OCI-LY7 (cell line): ENCODE measurements around the gene GHITM. TPM values are rescaled to one million over a fixed set of nuclear protein-coding genes. Genes with fewer than 3 reads are reported as not detected.

Source experiments
- BruUV-seq: library from RNA; stranded (reverse); fragments of 400-500 nt; replicated peaks from 2 replicates; lab custom pipeline; 2021; lab: Mats Ljungman, UMichigan
- CTCF ChIA-PET: fragments of 300-600 bp; sonication (Branson Sonifier 250); formaldehyde crosslinking; loops from one replicate; lab custom pipeline; 2022; ENCODE audit warnings: antibody characterized with exemption; ENCODE audit not compliant: unreplicated experiment; lab: Charles Lee
- POLR2A ChIA-PET: fragments of 300-600 bp; sonication (Branson Sonifier 250); formaldehyde crosslinking; loops from one replicate; lab custom pipeline; 2022; ENCODE audit warnings: antibody characterized with exemption; lab: Charles Lee
- DNase-seq: peaks from one replicate; pipeline ENCODE4 v3.0.0-alpha.2; 2015; ENCODE audit warnings: low spot score
- H2AFZ ChIP-seq: fragments of 200-600 bp; sonication (generic), shearing (Covaris generic); 2 replicates; pipeline ENCODE4 v1.6.1; 2014; ENCODE audit warnings: mild to moderate bottlenecking, antibody characterized with exemption, low read length, moderate library complexity
- H3K27ac ChIP-seq: fragments of 200-600 bp; sonication (generic); 2 replicates; pipeline ENCODE4 v1.5.1; 2014; ENCODE audit warnings: mixed run types, low read depth, mild to moderate bottlenecking, moderate library complexity, low read length, inconsistent platforms; ENCODE audit not compliant: poor library complexity, severe bottlenecking
- H3K36me3 ChIP-seq: fragments of 200-600 bp; sonication (generic); 2 replicates; pipeline ENCODE4 v1.6.1; 2014; ENCODE audit warnings: mild to moderate bottlenecking, antibody characterized with exemption, low read length, moderate library complexity, mixed read lengths; ENCODE audit not compliant: insufficient read depth
- H3K4me1 ChIP-seq: fragments of 200-600 bp; sonication (generic); 2 replicates; pipeline ENCODE4 v1.5.1; 2014; ENCODE audit warnings: mild to moderate bottlenecking, low read length; ENCODE audit not compliant: insufficient read depth, poor library complexity, severe bottlenecking
- H3K4me2 ChIP-seq: fragments of 200-600 bp; sonication (generic); 2 replicates; pipeline ENCODE4 v1.6.1; 2014; ENCODE audit warnings: mild to moderate bottlenecking, low read length
- H3K4me3 ChIP-seq: fragments of 200-600 bp; sonication (generic); 2 replicates; pipeline ENCODE4 v1.5.1; 2014; ENCODE audit warnings: mild to moderate bottlenecking, low read depth, low read length; ENCODE audit not compliant: poor library complexity, severe bottlenecking
- H3K79me2 ChIP-seq: fragments of 200-600 bp; sonication (generic); 2 replicates; pipeline ENCODE4 v1.6.1; 2016; ENCODE audit warnings: low read depth, mild to moderate bottlenecking, low read length, moderate library complexity, mixed read lengths; ENCODE audit not compliant: insufficient read depth
- H3K9me2 ChIP-seq: fragments of 200-600 bp; sonication (generic); 2 replicates; pipeline ENCODE4 v1.6.1; 2016; ENCODE audit warnings: mild to moderate bottlenecking, low read length, mixed read lengths; ENCODE audit not compliant: insufficient read depth
- H3K9me3 ChIP-seq: fragments of 200-600 bp; sonication (generic); 2 replicates; pipeline ENCODE4 v1.6.1; 2014; ENCODE audit warnings: mild to moderate bottlenecking, mixed run types, low read length, mixed read lengths
- H4K20me1 ChIP-seq: fragments of 200-600 bp; sonication (generic); 2 replicates; pipeline ENCODE4 v1.6.1; 2014; ENCODE audit warnings: mild to moderate bottlenecking, antibody characterized with exemption, low read length, moderate library complexity, mixed read lengths; ENCODE audit not compliant: insufficient read depth
- EZH2phosphoT487 ChIP-seq: fragments of 200-600 bp; sonication (generic); IDR thresholded peaks from 2 replicates; pipeline ENCODE4 v1.6.1; 2018; ENCODE audit warnings: low read depth, borderline replicate concordance, mild to moderate bottlenecking, mixed run types, antibody characterized with exemption, low read length, moderate library complexity, mixed read lengths
- intact Hi-C: fragments of 100-400 bp; cut with micrococcal nuclease; formaldehyde crosslinking; loops from one replicate; pipeline ENCODE4 v1.10.0; 2022; ENCODE audit not compliant: unreplicated experiment
- total RNA-seq, 2 experiments: library from RNA; depleted of rRNA in 1 of 2; stranded (reverse); fragments of >200 nt in 1 of 2; shearing (Covaris generic) in 1 of 2; gene quantifications; 2 replicates each; pipeline ENCODE4 v1.2.3, GENCODE V29; 2014 to 2022
- TF ChIP-seq, protein P1 (sequence below): fragments of 200-600 bp; sonication (generic); conservative IDR thresholded peaks from 2 replicates; pipeline ENCODE4 v1.5.1; 2014; ENCODE audit warnings: mild to moderate bottlenecking, antibody characterized with exemption, low read length, moderate library complexity, mixed read lengths

Gene GHITM
- total RNA-seq, 2 experiments from 2014 or later = 103 to 132 TPM

DNA sequence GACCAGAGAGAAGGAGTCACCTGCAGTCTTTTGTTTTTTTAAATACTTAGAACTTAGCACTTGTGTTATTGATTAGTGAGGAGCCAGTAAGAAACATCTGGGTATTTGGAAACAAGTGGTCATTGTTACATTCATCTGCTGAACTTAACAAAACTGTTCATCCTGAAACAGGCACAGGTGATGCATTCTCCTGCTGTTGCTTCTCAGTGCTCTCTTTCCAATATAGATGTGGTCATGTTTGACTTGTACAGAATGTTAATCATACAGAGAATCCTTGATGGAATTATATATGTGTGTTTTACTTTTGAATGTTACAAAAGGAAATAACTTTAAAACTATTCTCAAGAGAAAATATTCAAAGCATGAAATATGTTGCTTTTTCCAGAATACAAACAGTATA, 13.5 kb downstream of the GHITM start:
- intact Hi-C loops = no loop called here
- H3K9me3 ChIP-seq = no peaks in the 10 kb centered on the region
- no peak overlapping the region for H2AFZ ChIP-seq
- no peaks in the 10 kb centered on the region for H3K4me1 ChIP-seq
- no peaks in the 10 kb centered on the region for H4K20me1 ChIP-seq
- no peak for TF ChIP-seq EZH2phosphoT487
- TF ChIP-seq, protein P1, sequence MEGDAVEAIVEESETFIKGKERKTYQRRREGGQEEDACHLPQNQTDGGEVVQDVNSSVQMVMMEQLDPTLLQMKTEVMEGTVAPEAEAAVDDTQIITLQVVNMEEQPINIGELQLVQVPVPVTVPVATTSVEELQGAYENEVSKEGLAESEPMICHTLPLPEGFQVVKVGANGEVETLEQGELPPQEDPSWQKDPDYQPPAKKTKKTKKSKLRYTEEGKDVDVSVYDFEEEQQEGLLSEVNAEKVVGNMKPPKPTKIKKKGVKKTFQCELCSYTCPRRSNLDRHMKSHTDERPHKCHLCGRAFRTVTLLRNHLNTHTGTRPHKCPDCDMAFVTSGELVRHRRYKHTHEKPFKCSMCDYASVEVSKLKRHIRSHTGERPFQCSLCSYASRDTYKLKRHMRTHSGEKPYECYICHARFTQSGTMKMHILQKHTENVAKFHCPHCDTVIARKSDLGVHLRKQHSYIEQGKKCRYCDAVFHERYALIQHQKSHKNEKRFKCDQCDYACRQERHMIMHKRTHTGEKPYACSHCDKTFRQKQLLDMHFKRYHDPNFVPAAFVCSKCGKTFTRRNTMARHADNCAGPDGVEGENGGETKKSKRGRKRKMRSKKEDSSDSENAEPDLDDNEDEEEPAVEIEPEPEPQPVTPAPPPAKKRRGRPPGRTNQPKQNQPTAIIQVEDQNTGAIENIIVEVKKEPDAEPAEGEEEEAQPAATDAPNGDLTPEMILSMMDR = no peak
- H3K4me3 ChIP-seq = no peak overlapping the region
- no peaks in the 10 kb centered on the region for H3K9me2 ChIP-seq
- H3K79me2 ChIP-seq = no peaks in the 10 kb centered on the region
- no peak overlapping the region for H3K27ac ChIP-seq
- CTCF ChIA-PET = no interaction called here
- POLR2A ChIA-PET = interaction anchor here (1.4 kb wide), 1 partner anchor 14 kb away, joined by 4 read pairs; no protein-coding TSS in a partner anchor
- no TSS peak for BruUV-seq
- no peak for DNase-seq
- H3K4me2 ChIP-seq = no peak overlapping the region
- H3K36me3 ChIP-seq = peaks cover 77% of the 10 kb centered on the region

- Histone ChIP-seq H4K20me1 (no peaks in the 10 kb centered on the region), H3K4me1 (no peaks in the 10 kb centered on the region), H3K27ac (no peak overlapping the region), H3K79me2 (no peaks in the 10 kb centered on the region), H3K36me3 (peaks cover 52% of the 10 kb centered on the region), H3K9me3 (no peaks in the 10 kb centered on the region), H2AFZ (no peak overlapping the region), H3K9me2 (no peaks in the 10 kb centered on the region), H3K4me2 (no peak overlapping the region), H3K4me3 (no peak overlapping the region)
- intact Hi-C loops = no loop called here
- no peak for DNase-seq
- ChIA-PET CTCF (no interaction called here), POLR2A (no interaction called here)
- BruUV-seq = no TSS peak
- TF ChIP-seq, protein P1 = no peak
- TF ChIP-seq EZH2phosphoT487 = no peak
These were observed 16.2 kb downstream of the GHITM start for GRCh38 chr10:84155521-84155920.

DNA sequence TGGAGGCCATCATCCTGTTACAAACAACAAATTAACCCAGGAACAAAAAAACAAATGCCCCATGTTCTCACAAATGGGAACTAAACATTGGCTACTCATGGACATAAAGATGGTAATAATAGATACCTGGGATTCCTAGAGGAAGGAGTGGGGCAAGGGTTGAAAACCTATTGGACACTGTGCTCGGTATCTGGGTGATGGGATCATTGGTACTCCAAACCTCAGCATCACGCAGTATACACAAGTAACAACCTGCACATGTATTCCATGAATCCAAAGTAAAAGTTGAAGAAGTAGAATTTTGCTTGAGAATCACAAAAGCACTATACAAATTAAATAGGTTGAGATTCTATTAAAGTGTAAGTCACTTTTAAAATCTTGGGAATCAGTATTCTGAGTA, 16.7 kb downstream of the GHITM start:
- H3K9me3 ChIP-seq = no peaks in the 10 kb centered on the region
- H4K20me1 ChIP-seq = no peaks in the 10 kb centered on the region
- ChIA-PET CTCF (no interaction called here), POLR2A (no interaction called here)
- H3K27ac ChIP-seq = no peak overlapping the region
- intact Hi-C loops = no loop called here
- H3K4me3 ChIP-seq = no peak overlapping the region
- BruUV-seq = no TSS peak
- TF ChIP-seq, protein P1 = no peak
- no peaks in the 10 kb centered on the region for H3K9me2 ChIP-seq
- DNase-seq = no peak
- H3K79me2 ChIP-seq = no peaks in the 10 kb centered on the region
- no peak overlapping the region for H3K4me2 ChIP-seq
- H3K36me3 ChIP-seq = peaks cover 47% of the 10 kb centered on the region
- no peak overlapping the region for H2AFZ ChIP-seq
- no peaks in the 10 kb centered on the region for H3K4me1 ChIP-seq
